ENCODE results near the gene FXYD5.

DNA sequence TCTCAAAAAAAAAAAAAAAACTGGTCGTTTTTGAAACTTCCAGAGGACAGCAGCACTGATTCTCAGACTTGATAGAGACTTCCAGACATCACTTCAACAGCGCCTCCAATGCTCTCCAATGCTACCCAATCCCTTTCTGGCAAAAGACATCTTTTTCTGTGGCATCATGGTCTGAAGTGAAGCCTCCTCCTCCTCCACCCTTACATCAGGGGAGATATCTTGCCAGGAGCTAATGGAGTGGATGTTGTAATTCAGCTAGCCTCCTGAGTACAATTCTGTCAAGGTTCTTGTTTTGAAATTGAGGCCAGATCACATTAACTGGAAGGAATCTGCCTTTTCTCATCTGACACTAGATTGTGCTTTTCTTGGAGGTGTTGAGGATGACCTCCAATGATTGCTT, 24.2 kb downstream of the FXYD5 start:
- TF ChIP-seq POLR2A (conservative IDR thresholded peaks at IDR 0.05) (no peak), ETV1 (tag; conservative IDR thresholded peaks at IDR 0.05; ENCODE audit: low read depth) (no peak), ZFP36 (IDR thresholded peaks at IDR 0.05; ENCODE audit: low read depth, low read length, partially characterized antibody) (no peak), KLF13 (tag; IDR thresholded peaks at IDR 0.05; ENCODE audit: borderline replicate concordance, low read depth) (no peak), ZSCAN29 (IDR thresholded peaks at IDR 0.05) (no peak), POLR2AphosphoS5 (IDR thresholded peaks at IDR 0.05; ENCODE audit: control insufficient read depth, insufficient read depth, low read depth, low read length) (no peak), CEBPB (tag; IDR thresholded peaks at IDR 0.05) (no peak), NCOA2 (IDR thresholded peaks at IDR 0.05; ENCODE audit: partially characterized antibody in 2 of 2) (no peak), MED1 (CRISPR knock-in tag; IDR thresholded peaks at IDR 0.05; ENCODE audit: borderline replicate concordance) (no peak), ETV6 (IDR thresholded peaks at IDR 0.05; ENCODE audit: borderline replicate concordance in 1 of 2, low read depth in 2 of 2, low read length in 1 of 2) (no peak), ETV6 (CRISPR knock-in tag; IDR thresholded peaks at IDR 0.05; ENCODE audit: borderline replicate concordance) (no peak), EP300 (IDR thresholded peaks at IDR 0.05; ENCODE audit: low read length) (no peak)
- TF ChIP-seq, protein P1, sequence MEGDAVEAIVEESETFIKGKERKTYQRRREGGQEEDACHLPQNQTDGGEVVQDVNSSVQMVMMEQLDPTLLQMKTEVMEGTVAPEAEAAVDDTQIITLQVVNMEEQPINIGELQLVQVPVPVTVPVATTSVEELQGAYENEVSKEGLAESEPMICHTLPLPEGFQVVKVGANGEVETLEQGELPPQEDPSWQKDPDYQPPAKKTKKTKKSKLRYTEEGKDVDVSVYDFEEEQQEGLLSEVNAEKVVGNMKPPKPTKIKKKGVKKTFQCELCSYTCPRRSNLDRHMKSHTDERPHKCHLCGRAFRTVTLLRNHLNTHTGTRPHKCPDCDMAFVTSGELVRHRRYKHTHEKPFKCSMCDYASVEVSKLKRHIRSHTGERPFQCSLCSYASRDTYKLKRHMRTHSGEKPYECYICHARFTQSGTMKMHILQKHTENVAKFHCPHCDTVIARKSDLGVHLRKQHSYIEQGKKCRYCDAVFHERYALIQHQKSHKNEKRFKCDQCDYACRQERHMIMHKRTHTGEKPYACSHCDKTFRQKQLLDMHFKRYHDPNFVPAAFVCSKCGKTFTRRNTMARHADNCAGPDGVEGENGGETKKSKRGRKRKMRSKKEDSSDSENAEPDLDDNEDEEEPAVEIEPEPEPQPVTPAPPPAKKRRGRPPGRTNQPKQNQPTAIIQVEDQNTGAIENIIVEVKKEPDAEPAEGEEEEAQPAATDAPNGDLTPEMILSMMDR (IDR thresholded peaks at IDR 0.05 in 2 of 3, conservative IDR thresholded peaks at IDR 0.05 in 1 of 3; ENCODE audit: insufficient read depth in 2 of 3, low read depth in 1 of 3, low read length in 3 of 3) = no peak
